Lung (tissue), 12 donors: ENCODE data around the gene ANKIB1. TPM values are rescaled to one million over a fixed set of nuclear protein-coding genes. Genes with fewer than 3 reads are reported as not detected.

Experiments used
- ATAC-seq: fragments of 200-7000 bp; cut with Tn5 transposase; one replicate; pipeline ENCODE4 v1.9.1; 2020; ENCODE audit warnings: moderate number of reproducible peaks; ENCODE audit not compliant: insufficient read depth, low FRiP score
- DNase-seq, 3 donors: peaks; one replicate each; pipeline ENCODE4 v3.0.0-alpha.2; 2013 to 2017
- H3K27ac ChIP-seq, 2 donors: one replicate each; pipeline ENCODE4 v1.5.1; 2013; ENCODE audit warnings: mild to moderate bottlenecking in 2 of 2, moderate library complexity in 2 of 2, control low read depth in 1 of 2, inconsistent platforms in 1 of 2, low read depth in 1 of 2, low read length in 1 of 2
- H3K27me3 ChIP-seq, 3 donors: one replicate each; pipeline ENCODE4 v1.5.1; 2013; ENCODE audit warnings: low read length in 2 of 3; ENCODE audit not compliant: control insufficient read depth in 3 of 3, insufficient read depth in 3 of 3
- H3K36me3 ChIP-seq, 4 donors: one replicate each; pipeline ENCODE4 v1.5.1; 2013; ENCODE audit warnings: low read length in 4 of 4, mild to moderate bottlenecking in 1 of 4, moderate library complexity in 1 of 4; ENCODE audit not compliant: control insufficient read depth in 4 of 4, insufficient read depth in 4 of 4
- H3K4me1 ChIP-seq, 5 donors: one replicate each; pipeline ENCODE4 v1.5.1; 2013; ENCODE audit warnings: low read length in 5 of 5, mild to moderate bottlenecking in 2 of 5, moderate library complexity in 1 of 5; ENCODE audit not compliant: control insufficient read depth in 5 of 5, insufficient read depth in 5 of 5
- H3K4me3 ChIP-seq: one replicate; pipeline ENCODE4 v1.5.1; 2013; ENCODE audit warnings: mild to moderate bottlenecking, control low read depth, moderate library complexity
- H3K9ac ChIP-seq, 2 donors: one replicate each; pipeline ENCODE4 v1.5.1; 2013; ENCODE audit warnings: low read length in 2 of 2, control low read depth in 1 of 2; ENCODE audit not compliant: insufficient read depth in 1 of 2
- H3K9me3 ChIP-seq, 4 donors: one replicate each; pipeline ENCODE4 v1.5.1; 2013; ENCODE audit warnings: low read length in 3 of 4, mild to moderate bottlenecking in 1 of 4, moderate library complexity in 1 of 4; ENCODE audit not compliant: control insufficient read depth in 4 of 4, insufficient read depth in 3 of 4
- CTCF ChIP-seq: IDR thresholded peaks from 2 replicates; pipeline ENCODE4 v1.5.1; 2012; ENCODE audit warnings: mild to moderate bottlenecking; ENCODE audit errors: control extremely low read depth, extremely low read depth
- WGBS, 2 donors: extraction: QIAGEN DNeasy Blood & Tissue Kit; methylation state at CpG; one replicate each; pipeline ENCODE4 v1.1.7; 2013; 5-methylcytosine and 5-hydroxymethylcytosine counted together
- polyA plus RNA-seq, 2 donors: library from polyadenylated mRNA; stranded (reverse); fragments of 200-250 nt; gene quantifications; one replicate each; pipeline ENCODE4 v1.2.1, GENCODE V29; 2013
- total RNA-seq, 2 donors: library from RNA; depleted of rRNA in 1 of 2; stranded (reverse); fragments of >200 nt in 1 of 2; gene quantifications; one replicate each; pipeline ENCODE4 v1.2.1, GENCODE V29; 2014 to 2021
- donor health status: control.
- donor health status: control.
- donor health status: Bipolar disorder and iron deficiency.
- donor health status: healthy.
- donor health status: DM: yes; HTN: yes; CAD: no.

ANKIB1 gene
- total and polyA plus RNA-seq, 4 donors: 9.4 to 47.0 (median 23.7) TPM

- Histone ChIP-seq H3K9me3 (peaks cover 0 to 6% (median 3%) of the 10 kb centered on the region in 4 donors), H3K27ac (no peak overlapping the region), H3K36me3 (peaks cover 0 to 4% (median 2%) of the 10 kb centered on the region in 4 donors), H3K4me3 (no peak overlapping the region), H3K9ac (no peak overlapping the region), H3K4me1 (peaks cover 0 to 5% (median 2%) of the 10 kb centered on the region in 5 donors), H3K27me3 (no peaks in the 10 kb centered on the region)
- 92 to 97% methylated on average over 2 of the region's 2 CpGs for WGBS, 2 donors
- ATAC-seq (no peak), DNase-seq (no peak)
- TF ChIP-seq CTCF: no peak
These were observed 30.7 kb downstream of the ANKIB1 start for GRCh38 chr7:92276460-92276864.

GRCh38 chr7:92279396-92280031 is 33.7 kb downstream of the ANKIB1 start:
- H3K4me3 ChIP-seq: no peak overlapping the region
- H3K27ac ChIP-seq: no peak overlapping the region
- ATAC-seq (no peak), DNase-seq (peak; percentile 13 to 37 (median 24))
- peaks cover 0 to 4% (median 2%) of the 10 kb centered on the region in 4 donors for H3K36me3 ChIP-seq
- no peak for TF ChIP-seq CTCF
- WGBS, 2 donors: 67 to 82% methylated on average over 2 of the region's 2 CpGs
- peaks cover 0 to 14% (median 3%) of the 10 kb centered on the region in 5 donors for H3K4me1 ChIP-seq
- no peak overlapping the region for H3K9ac ChIP-seq
- H3K9me3 ChIP-seq: peaks cover 0 to 6% (median 3%) of the 10 kb centered on the region in 4 donors
- no peaks in the 10 kb centered on the region for H3K27me3 ChIP-seq

GRCh38 chr7:92281031-92281430 is 35.3 kb downstream of the ANKIB1 start:
- ATAC-seq (no peak), DNase-seq (no peak)
- TF ChIP-seq CTCF: no peak

More at GRCh38 chr7:92281031-92281430, 35.3 kb downstream of the ANKIB1 start:
- no peak overlapping the region for H3K27ac ChIP-seq
- peaks cover 0 to 6% (median 3%) of the 10 kb centered on the region in 4 donors for H3K9me3 ChIP-seq
- H3K36me3 ChIP-seq: peaks cover 0 to 4% (median 2%) of the 10 kb centered on the region in 4 donors
- no peaks in the 10 kb centered on the region for H3K27me3 ChIP-seq
- H3K9ac ChIP-seq: no peak overlapping the region
- H3K4me1 ChIP-seq: peaks cover 0 to 14% (median 3%) of the 10 kb centered on the region in 5 donors
- no peak overlapping the region for H3K4me3 ChIP-seq
- WGBS, 2 donors: 91 to 97% methylated on average over 2 of the region's 2 CpGs
